Amniotic stem cell (primary cell): ENCODE measurements around the gene NAA35.
"Not testable (repeated sequence)": the region's sequence is repeated elsewhere in the genome, so short reads cannot be mapped to it uniquely, and the experiment has no call there.

Experiments
- DNase-seq: peaks from one replicate; lab custom pipeline; 2025; lab: John Stamatoyannopoulos, UW

The NAA35 gene

GRCh38 chr9:86034863-86035734 is 94.2 kb downstream of the NAA35 start:
- DNase-seq: no peak

GRCh38 chr9:86035827-86036440 is 95.0 kb downstream of the NAA35 start:
- DNase-seq: no peak

- DNase-seq: no peak
Measured at GRCh38 chr9:86036555-86036954, 95.6 kb downstream of the NAA35 start.

GRCh38 chr9:86039991-86040860 is 99.3 kb downstream of the NAA35 start:
- no peak for DNase-seq

GRCh38 chr9:86040861-86041155 is 99.9 kb downstream of the NAA35 start:
- DNase-seq: no peak

- no peak for DNase-seq
Measured at GRCh38 chr9:86041311-86041741, 100.4 kb downstream of the NAA35 start.

GRCh38 chr9:86042199-86042978 is 101.4 kb downstream of the NAA35 start:
- no peak for DNase-seq

- no peak for DNase-seq
Measured at GRCh38 chr9:86043586-86043985, 102.6 kb downstream of the NAA35 start.

- no peak for DNase-seq
Measured at GRCh38 chr9:86043999-86044398, 103.1 kb downstream of the NAA35 start.

- no peak for DNase-seq
Measured at GRCh38 chr9:86045654-86046053, 104.7 kb downstream of the NAA35 start.

- no peak for DNase-seq
Measured at GRCh38 chr9:86046071-86046636, 105.2 kb downstream of the NAA35 start.

GRCh38 chr9:86046930-86047341 is 106.0 kb downstream of the NAA35 start:
- DNase-seq: no peak

GRCh38 chr9:86047361-86047760 is 106.4 kb downstream of the NAA35 start:
- no peak for DNase-seq

GRCh38 chr9:86048018-86048742 is 107.2 kb downstream of the NAA35 start:
- DNase-seq: not testable (repeated sequence)

GRCh38 chr9:86052556-86053468 is 111.9 kb downstream of the NAA35 start:
- DNase-seq: no peak

GRCh38 chr9:86054695-86055094 is 113.7 kb downstream of the NAA35 start:
- DNase-seq: no peak

- DNase-seq: no peak
Measured at GRCh38 chr9:86057491-86057890, 116.5 kb downstream of the NAA35 start.

GRCh38 chr9:86061972-86062739 is 121.2 kb downstream of the NAA35 start:
- DNase-seq: no peak
